ENCODE measurements around the gene CASP6.

Gene CASP6

GRCh38 chr4:109662116-109662515, 41.1 kb downstream of the CASP6 start:
- no peak overlapping the region for H3K4me3 ChIP-seq (ENCODE audit: low read depth, low read length)
- no peak for DNase-seq
- H3K27ac ChIP-seq = no peak overlapping the region
- no peaks in the 10 kb centered on the region for H3K9me3 ChIP-seq (ENCODE audit: severe bottlenecking)
- TF ChIP-seq, protein P1, sequence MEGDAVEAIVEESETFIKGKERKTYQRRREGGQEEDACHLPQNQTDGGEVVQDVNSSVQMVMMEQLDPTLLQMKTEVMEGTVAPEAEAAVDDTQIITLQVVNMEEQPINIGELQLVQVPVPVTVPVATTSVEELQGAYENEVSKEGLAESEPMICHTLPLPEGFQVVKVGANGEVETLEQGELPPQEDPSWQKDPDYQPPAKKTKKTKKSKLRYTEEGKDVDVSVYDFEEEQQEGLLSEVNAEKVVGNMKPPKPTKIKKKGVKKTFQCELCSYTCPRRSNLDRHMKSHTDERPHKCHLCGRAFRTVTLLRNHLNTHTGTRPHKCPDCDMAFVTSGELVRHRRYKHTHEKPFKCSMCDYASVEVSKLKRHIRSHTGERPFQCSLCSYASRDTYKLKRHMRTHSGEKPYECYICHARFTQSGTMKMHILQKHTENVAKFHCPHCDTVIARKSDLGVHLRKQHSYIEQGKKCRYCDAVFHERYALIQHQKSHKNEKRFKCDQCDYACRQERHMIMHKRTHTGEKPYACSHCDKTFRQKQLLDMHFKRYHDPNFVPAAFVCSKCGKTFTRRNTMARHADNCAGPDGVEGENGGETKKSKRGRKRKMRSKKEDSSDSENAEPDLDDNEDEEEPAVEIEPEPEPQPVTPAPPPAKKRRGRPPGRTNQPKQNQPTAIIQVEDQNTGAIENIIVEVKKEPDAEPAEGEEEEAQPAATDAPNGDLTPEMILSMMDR (IDR thresholded peaks at IDR 0.05; ENCODE audit: low read depth, low read length) = no peak
- H3K27me3 ChIP-seq (ENCODE audit: insufficient read depth, low read depth, severe bottlenecking) = no peaks in the 10 kb centered on the region
- no peaks in the 10 kb centered on the region for H3K36me3 ChIP-seq

DNA sequence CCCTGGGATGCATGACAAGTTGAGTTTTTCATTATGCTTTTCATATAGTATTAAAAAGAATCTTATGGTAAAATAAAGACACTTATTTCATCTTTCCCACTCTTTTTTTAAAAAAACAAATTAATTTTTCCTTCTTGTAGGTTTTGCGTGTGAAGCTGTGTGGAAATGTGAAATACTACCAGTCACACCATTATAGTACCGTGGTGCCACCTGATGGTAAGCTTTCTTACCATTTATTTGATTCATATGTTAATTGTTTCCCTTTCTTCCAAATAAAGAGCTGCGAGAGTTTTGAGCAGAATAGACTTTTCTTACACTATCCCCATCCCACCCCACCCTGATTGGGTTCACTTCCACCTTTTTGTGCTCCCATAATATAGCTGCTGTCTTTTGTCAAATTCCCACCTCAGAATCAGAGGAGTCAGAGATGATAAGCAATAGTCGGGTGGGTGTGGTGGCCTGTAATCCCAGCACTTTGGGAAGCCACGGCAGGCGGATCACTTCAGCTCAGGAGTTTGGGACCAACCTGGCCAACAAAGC, 44.3 kb downstream of the CASP6 start:
- TF ChIP-seq, protein P1 (IDR thresholded peaks at IDR 0.05; ENCODE audit: low read depth, low read length) = no peak
- H3K9me3 ChIP-seq (ENCODE audit: severe bottlenecking) = no peaks in the 10 kb centered on the region
- no peak for DNase-seq
- no peak overlapping the region for H3K4me3 ChIP-seq (ENCODE audit: low read depth, low read length)
- H3K36me3 ChIP-seq = no peaks in the 10 kb centered on the region
- no peak overlapping the region for H3K27ac ChIP-seq
- H3K27me3 ChIP-seq (ENCODE audit: insufficient read depth, low read depth, severe bottlenecking) = no peaks in the 10 kb centered on the region

DNA sequence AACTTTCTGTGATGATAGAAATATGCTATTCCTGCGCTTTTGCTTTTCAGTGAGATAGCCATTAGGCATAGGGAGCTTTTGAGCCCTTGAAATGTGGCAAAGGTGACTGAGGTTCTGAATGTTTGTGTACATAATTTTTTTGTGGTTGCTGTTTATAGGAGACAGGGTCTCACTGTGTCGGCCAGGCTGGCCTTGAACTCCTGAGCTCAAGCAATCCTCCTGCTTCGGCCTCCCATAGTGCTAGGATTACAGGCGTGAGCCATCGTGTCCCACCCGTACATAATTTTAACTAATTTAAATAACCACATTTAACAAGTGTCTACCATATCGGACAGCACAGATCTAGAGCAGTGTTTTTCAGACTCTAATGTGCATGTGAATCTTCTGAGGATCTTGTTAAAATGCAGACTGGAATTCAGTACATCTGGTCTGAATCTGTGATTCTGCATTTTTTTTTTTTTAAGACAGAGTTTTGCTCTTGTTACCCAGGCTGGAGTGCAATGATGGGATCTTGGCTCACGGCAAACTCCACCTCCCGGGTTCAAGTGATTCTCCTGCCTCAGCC, 45.3 kb downstream of the CASP6 start:
- TF ChIP-seq, protein P1 (IDR thresholded peaks at IDR 0.05; ENCODE audit: low read depth, low read length) = no peak
- H3K9me3 ChIP-seq (ENCODE audit: severe bottlenecking) = no peaks in the 10 kb centered on the region
- H3K27me3 ChIP-seq (ENCODE audit: insufficient read depth, low read depth, severe bottlenecking) = no peaks in the 10 kb centered on the region
- H3K36me3 ChIP-seq = no peaks in the 10 kb centered on the region
- H3K27ac ChIP-seq = no peak overlapping the region
- H3K4me3 ChIP-seq (ENCODE audit: low read depth, low read length) = no peak overlapping the region
- no peak for DNase-seq

- H3K4me3 ChIP-seq (ENCODE audit: low read depth, low read length) = no peak overlapping the region
- no peak for DNase-seq
- TF ChIP-seq, protein P1 (IDR thresholded peaks at IDR 0.05; ENCODE audit: low read depth, low read length) = no peak
These were observed 47.8 kb downstream of the CASP6 start for GRCh38 chr4:109655396-109655795.

DNA sequence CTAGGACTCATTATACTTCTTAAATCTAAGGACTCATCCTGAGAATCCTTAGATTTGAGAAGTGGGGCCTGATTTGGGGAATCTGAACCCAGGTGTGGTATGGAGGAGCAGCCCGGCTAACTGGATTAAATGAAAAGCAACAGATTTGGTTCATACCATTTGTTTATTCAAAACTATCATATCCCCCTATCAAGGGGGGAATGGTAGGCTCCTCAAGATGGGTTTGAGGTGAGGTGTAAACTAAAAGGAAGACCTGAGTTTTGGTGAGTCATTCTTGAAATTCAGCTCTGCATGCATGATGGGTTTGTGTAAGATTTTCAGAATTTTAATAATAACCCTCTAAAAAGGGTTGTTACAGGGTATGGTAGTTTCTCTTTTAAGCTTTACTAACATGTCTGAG, 53.4 kb downstream of the CASP6 start:
- no peaks in the 10 kb centered on the region for H3K9me3 ChIP-seq (ENCODE audit: severe bottlenecking)
- no peak for DNase-seq
- no peaks in the 10 kb centered on the region for H3K36me3 ChIP-seq
- no peak overlapping the region for H3K27ac ChIP-seq
- TF ChIP-seq, protein P1 (IDR thresholded peaks at IDR 0.05; ENCODE audit: low read depth, low read length) = no peak
- H3K4me3 ChIP-seq (ENCODE audit: low read depth, low read length) = no peak overlapping the region
- H3K27me3 ChIP-seq (ENCODE audit: insufficient read depth, low read depth, severe bottlenecking) = no peaks in the 10 kb centered on the region

More at GRCh38 chr4:109655396-109655795, 47.8 kb downstream of the CASP6 start:
- Histone ChIP-seq H3K27me3 (ENCODE audit: insufficient read depth, low read depth, severe bottlenecking) (no peaks in the 10 kb centered on the region), H3K36me3 (no peaks in the 10 kb centered on the region), H3K9me3 (ENCODE audit: severe bottlenecking) (no peaks in the 10 kb centered on the region), H3K27ac (no peak overlapping the region)
